ENCODE data around the gene COX10. TPM values are rescaled to one million over a fixed set of nuclear protein-coding genes. Genes with fewer than 3 reads are reported as not detected.
"Not testable (repeated sequence)": the region's sequence is repeated elsewhere in the genome, so short reads cannot be mapped to it uniquely, and the experiment has no call there.

The COX10 gene
- total RNA-seq, 1 donor, result 21.3 TPM

DNA sequence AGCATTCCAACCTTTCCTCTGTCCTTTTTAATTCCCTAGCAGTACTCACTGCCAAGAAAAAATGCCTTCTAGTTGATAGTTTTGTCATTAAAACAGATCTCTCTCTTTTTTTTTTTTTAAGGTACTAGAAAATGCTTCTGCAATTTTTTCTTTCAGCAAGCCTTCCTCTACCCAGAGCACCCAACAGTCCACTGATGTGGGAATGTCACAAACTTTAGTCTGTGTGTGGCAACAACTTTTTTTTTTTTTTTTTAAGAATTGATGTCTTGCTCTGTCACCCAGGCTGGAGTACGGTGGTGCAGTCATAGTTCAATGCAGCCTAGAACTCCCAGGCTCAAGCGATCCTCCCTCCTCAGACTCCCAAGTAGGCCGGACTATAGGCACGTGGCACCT lies 132.7 kb downstream of the COX10 start:
- no peak for DNase-seq (ENCODE audit: low read depth in 2 of 3, low spot score in 2 of 3)

DNA sequence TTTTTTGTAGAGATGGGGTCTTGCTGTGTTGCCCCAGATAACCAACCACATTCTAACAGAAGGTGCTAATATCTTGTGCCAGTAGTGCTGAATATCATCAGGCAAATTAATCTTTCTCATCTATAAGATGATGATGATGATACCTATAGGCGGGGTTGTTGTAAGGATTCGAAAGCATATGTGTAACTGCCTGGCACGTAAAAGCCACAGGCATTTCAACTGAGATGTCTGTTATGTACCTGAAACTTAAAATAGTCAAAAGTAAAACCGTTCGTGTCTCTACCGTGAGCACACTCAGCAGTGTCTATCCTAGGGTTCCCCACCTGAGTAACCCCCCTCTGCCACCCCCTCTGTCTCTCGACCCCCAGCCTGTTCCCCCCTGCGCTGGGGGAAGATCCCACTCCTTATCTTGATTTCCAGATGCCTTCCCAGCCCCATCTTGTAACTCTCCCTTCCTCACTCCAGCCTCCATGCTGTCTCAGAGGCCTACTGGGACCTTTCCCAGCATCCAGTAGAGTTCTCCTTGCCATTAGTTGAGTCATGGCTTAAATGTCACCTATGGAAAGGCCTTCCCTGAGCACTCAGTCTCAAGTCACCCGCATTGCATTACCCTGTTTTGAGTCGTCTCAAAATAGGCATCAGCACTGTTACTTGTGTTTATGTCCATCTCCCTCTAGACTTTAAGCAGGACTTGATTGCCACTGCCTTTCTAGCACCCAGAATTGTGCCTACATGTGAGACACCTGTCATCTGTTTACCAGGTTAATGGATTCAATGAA lies 133.3 kb downstream of the COX10 start:
- no peak for DNase-seq (ENCODE audit: low read depth in 2 of 3, low spot score in 2 of 3)

DNA sequence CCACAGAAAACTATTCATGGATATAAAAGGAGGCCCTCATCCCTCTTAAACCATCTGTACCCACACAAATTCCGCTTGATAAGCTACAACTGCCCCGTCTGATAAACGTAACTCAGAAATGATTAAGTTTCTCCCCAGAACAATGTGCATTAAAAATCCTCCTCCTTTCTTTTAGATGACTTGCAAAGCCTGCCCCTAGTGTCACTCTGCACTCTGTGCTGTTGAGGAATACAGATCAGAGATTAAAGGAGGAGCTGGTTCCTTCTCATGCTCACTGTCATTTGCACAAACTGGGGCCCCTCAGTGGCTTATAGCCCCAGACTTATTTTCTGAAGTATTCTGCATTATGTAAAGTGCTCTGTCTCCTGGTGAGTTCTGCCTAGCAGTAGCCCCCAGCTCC lies 134.1 kb downstream of the COX10 start:
- no peak for DNase-seq (ENCODE audit: low read depth in 2 of 3, low spot score in 2 of 3)

DNA sequence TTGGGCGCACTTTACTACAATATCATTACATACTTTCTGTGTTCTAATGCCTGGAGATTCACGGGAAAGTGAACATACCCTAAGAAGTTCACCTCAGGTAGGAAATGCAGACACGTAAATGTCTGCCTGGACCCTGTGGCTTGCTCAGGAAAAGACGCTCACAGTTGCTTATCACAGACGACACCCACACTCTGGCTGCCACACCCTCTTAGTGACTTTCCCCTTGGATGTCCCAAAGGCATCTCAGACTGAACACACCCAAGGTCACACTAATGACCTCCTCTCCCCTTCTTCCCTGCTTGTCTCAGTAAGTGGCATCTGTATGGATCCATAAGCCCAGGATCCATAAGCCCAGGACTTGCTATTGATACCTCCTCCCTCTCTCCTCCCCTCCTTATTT lies 134.8 kb downstream of the COX10 start:
- DNase-seq (ENCODE audit: low read depth in 2 of 3, low spot score in 2 of 3), result no peak

DNA sequence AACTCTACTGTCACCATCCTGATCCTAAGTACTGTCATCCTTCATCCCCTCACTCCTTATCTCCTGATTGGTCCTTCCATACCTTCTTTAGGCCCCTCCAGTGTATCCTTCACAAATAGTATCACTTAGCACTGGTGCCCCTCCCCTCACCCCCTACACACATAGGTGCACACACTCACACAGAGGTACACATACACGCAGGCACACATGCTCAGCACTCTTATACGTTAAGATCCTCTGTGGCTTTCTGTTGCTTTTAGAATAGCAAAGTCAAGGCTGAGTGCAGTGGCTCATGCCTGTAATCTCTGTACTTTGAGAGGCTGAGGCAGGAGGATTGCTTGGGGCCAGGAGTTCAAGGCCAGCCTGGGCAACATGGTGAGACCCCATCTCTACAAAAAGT lies 135.2 kb downstream of the COX10 start:
- DNase-seq (ENCODE audit: low read depth in 2 of 3, low spot score in 2 of 3), result no peak

DNA sequence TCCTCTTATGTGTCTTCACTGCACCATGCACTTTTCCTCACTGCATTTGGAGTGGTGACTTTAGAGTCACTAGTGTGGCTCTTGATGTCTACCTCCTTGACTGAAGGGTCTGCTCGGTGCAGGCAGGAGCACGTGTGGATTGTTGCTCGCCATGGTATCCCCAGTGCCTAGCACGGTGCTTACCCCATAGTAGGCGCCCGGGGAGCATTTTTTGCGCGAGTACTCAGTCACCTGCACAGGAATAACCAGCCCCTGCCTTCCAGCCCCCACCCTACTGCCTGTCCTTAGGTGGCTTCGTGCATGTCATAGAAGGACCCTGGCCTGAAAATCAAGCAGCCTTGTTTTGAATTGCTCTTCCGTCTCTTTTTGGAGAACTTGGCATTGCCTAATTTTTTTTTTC lies 136.1 kb downstream of the COX10 start:
- DNase-seq (ENCODE audit: low read depth in 2 of 3, low spot score in 2 of 3), result no peak

DNA sequence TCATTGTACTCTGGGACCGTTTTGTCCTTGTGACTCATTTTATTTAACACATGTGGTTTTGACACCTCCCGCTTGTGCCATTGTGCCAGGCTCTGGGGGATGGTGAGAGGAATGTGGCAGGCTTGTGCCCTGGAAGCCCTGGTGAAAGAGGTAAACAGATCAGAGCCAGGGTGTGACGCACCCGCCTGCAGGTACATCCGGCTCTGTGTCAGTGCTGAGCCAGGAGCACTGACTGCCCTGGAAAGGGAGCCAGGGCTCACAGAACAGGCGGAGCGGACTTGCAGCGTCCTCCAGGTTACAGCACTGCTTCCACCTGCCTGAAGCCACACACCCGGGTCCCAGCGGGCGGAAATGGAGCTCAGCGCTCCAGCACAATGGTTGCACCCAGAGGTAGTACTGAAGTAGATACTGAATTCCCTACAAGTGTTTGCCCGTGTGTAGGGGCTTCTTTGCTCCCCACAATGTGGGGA lies 136.7 kb downstream of the COX10 start:
- DNase-seq (ENCODE audit: low read depth in 2 of 3, low spot score in 2 of 3), result no peak

DNA sequence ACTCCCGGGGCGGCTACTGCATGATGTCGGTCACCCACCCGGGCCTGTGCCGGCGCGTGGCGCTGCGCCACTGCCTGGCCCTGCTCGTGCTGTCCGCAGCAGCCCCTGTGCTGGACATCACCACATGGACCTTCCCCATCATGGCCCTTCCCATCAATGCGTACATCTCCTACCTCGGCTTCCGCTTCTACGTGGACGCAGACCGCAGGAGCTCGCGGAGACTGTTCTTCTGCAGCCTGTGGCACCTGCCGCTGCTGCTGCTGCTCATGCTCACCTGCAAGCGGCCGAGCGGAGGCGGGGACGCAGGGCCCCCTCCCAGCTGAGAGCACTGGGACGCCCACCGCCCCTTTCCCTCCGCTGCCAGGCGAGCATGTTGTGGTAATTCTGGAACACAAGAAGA lies 137.6 kb downstream of the COX10 start:
- no peak for DNase-seq (ENCODE audit: low read depth in 2 of 3, low spot score in 2 of 3)

DNA sequence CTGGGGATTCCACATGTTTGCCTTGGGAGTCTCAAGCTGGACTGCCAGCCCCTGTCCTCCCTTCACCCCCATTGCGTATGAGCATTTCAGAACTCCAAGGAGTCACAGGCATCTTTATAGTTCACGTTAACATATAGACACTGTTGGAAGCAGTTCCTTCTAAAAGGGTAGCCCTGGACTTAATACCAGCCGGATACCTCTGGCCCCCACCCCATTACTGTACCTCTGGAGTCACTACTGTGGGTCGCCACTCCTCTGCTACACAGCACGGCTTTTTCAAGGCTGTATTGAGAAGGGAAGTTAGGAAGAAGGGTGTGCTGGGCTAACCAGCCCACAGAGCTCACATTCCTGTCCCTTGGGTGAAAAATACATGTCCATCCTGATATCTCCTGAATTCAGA lies 138.5 kb downstream of the COX10 start:
- no peak for DNase-seq (ENCODE audit: low read depth in 2 of 3, low spot score in 2 of 3)

DNA sequence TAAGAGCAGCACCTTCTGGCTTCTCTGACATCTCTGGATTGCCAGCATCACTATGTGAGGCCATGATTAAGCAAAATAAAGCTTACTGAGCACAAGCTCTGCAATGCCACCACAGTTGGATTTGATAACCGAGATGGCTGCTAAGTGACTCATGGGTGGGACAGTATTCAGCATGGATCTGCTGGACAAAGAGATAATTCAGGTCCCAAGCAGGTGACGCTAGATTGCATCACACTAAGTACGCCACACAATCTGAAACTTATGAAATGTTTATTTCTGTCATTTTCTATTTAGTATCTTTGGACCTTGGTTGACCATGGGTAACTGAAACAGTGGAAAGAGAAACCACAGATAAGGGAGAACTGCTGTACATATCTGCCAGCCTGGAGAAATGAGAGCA lies 139.9 kb downstream of the COX10 start:
- DNase-seq (ENCODE audit: low read depth in 2 of 3, low spot score in 2 of 3), result no peak

DNA sequence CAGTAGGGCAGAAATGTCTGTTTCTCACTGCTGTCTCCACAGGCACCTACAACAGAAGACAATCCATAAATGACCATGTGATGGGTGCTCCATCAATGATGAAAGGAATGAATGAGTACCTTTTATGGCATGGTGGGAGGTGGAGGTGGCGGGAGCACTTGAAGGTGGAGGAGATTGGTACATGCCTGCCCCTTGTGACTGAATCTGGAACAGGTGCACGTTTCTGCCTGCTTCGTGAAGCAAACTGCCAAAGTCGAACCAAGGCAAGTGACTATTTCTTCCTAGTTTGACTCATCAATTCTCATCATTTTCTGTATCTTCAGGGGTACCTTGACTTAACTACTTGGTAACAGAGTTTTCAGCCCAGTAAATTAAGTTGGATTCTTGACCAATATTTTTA lies 141.9 kb downstream of the COX10 start:
- DNase-seq (ENCODE audit: low read depth in 2 of 3, low spot score in 2 of 3), result no peak

DNA sequence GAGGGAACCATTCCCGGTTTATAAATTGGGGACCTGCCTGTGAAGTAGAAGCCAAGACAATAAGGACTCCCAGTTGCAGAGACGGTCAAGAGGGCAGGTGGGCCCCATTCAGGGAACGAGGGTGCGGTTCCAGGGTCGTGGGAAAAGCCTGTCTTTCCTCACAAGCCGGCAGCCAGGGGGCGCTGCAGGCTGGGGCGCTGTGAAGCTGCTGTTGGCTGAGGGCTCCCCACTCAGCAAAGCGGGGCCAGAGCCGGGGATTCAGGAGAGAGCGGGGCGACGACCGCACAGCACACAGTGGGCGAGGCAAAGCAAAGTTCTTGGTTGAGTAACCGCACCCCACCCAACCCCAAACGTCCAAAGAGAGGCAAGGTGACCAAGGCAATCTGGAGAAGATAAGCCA lies 142.5 kb downstream of the COX10 start:
- DNase-seq (ENCODE audit: low read depth in 2 of 3, low spot score in 2 of 3), result peak in 2 of 3 donors; percentile 51 to 61

DNA sequence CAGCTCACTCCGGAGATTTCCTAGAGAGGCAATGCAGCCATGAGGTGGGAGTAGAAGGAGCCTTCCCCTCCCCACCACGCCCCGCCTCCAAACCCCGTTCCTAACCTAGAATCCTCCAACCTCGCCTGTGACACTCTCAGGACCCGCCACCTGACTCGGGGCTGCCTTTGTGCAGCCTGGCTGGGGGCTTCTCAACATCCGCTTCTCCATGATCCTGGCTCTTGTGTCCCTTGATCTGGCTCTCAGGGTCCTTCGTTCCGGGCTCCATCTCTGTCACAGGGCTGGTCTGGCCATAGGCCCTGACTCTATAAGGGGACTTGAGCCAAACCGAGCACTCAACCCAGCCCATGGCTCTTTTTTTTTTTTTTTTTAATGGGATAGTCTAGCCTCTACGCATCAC lies 143.1 kb downstream of the COX10 start:
- no peak for DNase-seq (ENCODE audit: low read depth in 2 of 3, low spot score in 2 of 3)

DNA sequence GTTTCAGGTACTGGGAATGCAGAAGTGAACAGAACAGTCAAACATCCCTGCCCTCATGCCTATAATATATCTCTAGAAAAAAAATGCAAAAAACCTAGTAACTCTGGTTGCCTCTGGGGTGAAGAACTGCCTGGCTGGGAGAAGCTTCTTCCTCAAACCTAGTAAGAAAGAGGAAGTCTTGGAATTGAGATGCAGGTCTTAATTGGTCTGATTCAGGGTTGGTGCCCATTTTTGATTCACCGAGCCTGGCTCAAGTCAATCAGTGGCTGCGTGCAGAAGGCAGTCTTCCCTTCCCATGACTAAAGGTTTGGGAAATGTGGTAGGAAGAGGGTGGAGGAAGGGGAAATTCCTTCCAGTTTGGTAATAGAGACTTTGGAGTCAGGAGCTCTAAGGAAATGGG lies 145.0 kb downstream of the COX10 start:
- peak in 1 of 3 donors; percentile 36 for DNase-seq (ENCODE audit: low read depth in 2 of 3, low spot score in 2 of 3)

DNA sequence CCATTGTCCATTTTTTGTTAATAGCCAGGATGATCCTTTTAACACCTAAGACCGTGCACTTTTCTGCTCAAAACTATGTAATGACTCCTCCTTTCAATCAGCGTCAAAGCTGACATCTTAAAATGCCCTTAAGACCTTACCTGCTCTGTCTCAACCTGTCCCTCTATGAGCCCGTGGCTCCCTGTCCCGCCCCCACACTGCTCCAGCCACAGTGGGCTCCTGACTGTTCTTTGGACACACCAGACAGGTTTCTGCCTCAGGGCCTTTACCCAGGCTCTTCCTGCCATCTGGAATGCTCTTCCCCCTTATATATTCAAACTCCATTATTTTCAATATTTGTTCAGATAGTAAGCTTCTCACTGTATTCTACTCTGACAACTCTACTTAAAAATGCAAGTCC lies 153.3 kb downstream of the COX10 start:
- DNase-seq (ENCODE audit: low read depth in 2 of 3, low spot score in 2 of 3), result no peak

DNA sequence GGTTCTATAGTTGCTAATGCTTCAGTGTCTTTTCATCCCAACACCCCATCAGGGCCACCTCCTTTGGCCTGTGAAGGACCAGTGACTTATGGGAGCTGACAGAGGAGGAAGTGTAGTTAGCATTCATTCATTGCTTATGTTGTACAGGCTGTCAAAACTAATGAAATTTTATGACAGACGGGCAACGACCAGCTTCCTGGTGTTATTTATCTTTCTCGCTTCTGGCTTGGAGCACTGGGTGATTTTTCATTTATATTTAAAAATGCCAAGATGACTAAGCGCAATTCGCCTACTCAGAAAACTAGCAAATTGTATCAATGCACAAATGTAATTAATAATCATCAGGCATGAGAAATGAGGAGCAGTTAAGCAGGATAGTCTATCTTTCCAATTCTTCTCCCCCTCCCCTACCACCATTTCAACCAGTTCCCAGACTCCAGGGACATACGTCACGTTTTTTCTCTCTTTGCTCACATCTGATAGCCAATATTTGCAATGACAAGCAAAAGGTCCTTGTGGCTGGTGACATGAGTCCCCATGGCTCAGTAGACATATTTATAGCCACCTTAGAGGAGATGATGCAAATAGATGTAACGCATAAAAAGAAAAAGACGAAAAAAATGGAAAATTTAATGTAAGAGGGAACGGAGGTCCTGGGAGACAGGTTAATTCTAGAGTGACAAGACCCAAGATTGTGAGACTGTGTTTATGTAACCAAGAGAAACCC lies 156.1 kb downstream of the COX10 start:
- DNase-seq (ENCODE audit: low read depth in 2 of 3, low spot score in 2 of 3), result peak in 1 of 3 donors; percentile 40

DNA sequence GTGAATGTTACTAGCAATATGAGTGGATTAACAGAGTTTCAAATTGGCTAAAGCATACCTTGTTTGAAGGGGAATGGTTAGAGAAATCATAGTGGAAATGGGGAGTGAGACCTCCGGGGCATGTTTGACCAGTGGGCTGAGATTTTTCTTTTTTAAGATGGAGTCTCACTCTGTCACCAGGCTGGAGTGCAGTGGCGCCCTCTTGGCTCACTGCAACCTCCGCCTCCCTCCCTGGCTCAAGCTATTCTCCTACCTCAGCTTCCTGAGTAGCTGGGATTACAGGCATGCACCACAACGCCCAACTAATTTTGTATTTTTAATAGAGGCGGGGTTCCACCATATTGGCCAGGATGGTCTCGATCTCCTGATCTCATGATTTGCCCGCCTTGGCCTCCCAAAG lies 157.7 kb downstream of the COX10 start:
- DNase-seq (ENCODE audit: low read depth in 2 of 3, low spot score in 2 of 3), result no peak

DNA sequence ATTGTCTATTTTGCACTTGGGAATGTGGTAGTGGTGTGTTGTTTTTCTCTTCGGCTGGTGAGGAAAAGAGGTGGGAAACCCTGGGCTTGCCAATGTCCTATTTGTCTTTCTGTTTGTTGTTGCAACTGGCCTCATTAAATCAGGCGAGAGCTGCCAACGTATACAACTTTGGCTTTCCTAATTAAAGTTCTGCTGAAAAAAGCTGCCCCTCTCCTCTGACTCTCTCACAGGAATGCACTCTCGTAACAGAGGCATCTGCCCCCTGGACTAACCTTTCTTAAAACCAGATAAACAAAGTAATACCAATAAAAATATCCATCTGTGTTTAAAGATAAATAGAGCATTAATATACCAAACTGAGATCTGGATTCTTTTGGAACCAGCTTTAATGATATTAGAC lies 159.6 kb downstream of the COX10 start:
- DNase-seq (ENCODE audit: low read depth in 2 of 3, low spot score in 2 of 3), result no peak

DNA sequence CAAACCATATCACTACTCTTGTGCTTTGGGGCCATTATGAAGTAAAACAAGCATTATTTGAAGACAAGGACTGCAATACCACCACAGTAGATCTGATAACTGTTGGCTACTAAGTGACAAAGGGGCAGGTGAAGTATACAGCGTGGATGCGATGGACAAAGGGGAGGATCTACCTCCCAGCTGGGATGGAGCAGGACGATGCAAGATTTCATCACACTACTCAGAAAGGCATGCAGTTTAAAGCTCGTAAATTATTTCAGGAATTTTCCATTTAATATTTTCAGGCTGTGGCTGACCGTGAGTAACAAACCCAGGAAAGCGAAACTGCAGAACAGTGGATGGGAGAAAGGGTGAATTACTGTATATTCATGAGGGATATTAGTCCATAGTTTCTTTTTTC lies 161.9 kb downstream of the COX10 start:
- not testable (repeated sequence) for DNase-seq (ENCODE audit: low read depth in 2 of 3, low spot score in 2 of 3)

DNA sequence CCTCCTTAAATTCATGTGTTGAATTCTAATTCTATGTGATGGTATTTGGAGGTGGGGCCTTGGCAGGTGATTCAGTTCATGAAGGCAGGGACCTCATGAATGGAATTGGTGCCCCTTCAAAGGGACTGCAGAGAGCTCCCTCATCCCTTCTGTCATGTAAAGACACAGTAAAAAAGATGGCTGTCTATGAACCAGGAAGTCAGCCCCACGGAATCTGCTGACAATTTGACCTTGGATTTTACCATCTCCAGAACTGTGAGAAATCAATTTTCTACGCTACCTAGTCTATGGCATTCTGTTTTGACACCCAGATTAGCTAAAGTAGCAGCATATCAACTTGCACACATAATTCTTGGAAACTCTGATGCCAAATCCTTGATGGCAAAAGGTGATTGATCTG lies 165.7 kb downstream of the COX10 start:
- DNase-seq (ENCODE audit: low read depth in 2 of 3, low spot score in 2 of 3), result not testable (repeated sequence)

DNA sequence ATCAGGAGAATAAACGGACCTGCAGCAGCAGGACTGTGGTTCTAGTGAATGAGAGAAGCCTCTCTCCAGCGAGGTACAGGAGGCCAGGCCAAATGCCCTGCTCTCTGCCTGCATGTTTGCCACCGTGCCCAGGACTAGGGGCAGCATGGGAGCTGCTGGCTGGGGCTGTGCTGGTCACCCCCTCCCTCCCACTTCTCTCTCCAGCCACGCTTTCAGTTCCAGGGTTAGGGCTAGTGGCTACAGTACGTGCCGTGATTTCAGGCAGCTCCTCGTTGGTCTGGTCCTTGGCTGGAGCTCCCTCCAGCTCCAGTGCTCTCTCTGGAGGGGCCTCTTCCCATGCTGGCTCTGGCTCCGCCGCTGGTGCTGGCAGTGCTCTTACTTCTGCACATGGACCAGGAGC lies 166.7 kb downstream of the COX10 start:
- not testable (repeated sequence) for DNase-seq (ENCODE audit: low read depth in 2 of 3, low spot score in 2 of 3)

DNA sequence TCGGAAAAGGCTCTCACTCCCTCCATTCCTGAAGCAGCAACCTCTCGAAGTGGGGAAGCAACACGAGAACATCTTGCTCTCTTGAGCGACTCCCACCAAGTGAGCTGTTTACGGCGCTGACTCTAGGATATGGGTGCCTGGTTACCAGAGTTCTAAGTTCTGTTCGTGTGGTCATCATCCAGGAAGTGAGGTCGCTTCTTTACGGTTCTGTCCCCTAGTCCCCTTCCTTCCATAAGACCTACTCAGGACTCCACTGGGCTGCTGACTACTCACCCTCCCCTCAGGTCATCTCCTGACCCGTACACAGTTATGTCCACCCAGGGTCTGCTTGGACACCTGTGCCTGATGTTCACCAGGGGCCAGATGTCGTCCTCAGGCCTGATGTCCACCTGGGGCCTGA lies 167.5 kb downstream of the COX10 start, which contains the start of gene CDRT15:
Gene CDRT15, minus strand, starts transcription at position 101 of the 400 bp plus-strand sequence. Its CDS starts 29 bp downstream, at position 72.
- DNase-seq (ENCODE audit: low read depth in 2 of 3, low spot score in 2 of 3), result not testable (repeated sequence)
